NCI-H82 (cell line): Measurements from ENCODE around the gene SATL1.
"Not testable (repeated sequence)": the region's sequence is repeated elsewhere in the genome, so short reads cannot be mapped to it uniquely, and the experiment has no call there.

Experiments used
- DNase-seq: peaks from one replicate; lab custom pipeline; 2025; lab: John Stamatoyannopoulos, UW

Gene SATL1

DNA sequence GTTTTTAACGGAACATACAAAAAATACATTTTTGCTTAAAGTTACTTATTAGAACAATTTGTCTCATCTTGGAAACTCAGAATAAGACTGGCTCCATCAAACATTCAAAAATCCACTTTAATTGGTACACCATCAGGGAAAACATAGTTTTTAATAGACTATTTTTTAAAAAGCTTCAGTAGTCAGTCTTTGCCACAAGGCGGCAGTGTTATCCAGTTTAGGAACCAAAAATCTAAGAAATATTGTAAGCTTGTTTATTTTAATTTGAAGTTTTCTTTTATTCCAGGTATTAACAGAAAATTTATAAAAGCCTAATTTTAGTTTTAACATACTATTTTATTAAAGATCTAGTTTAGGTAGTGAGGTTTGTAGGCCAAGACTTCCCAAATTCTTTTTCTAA, 132.2 kb downstream of the SATL1 start:
- peak; percentile 27 for DNase-seq

GRCh38 chrX:85109235-85109634, 134.3 kb downstream of the SATL1 start:
- peak; percentile 69 for DNase-seq

- DNase-seq: no peak
These were observed 135.4 kb downstream of the SATL1 start for GRCh38 chrX:85108165-85108564.

DNA sequence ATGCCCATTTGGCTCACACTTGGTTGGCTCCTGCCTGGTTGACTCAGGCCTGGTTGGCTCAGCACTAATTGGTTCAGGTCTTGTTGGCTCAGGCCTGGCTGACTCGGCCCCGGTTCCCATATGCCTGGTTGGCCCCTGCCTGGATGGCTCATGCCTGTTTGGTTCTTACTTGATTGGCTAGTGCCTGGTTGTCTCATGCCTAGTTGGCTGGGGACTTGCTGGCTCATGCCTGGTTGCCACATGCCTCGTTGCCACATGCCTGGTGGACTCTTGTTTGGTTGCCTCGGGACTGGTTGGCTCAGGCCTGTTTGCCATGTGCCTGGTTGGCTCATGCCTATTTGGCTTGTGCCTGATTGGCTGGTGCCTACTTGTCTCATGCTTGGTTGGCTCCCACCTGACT, 136.2 kb downstream of the SATL1 start:
- no peak for DNase-seq

DNA sequence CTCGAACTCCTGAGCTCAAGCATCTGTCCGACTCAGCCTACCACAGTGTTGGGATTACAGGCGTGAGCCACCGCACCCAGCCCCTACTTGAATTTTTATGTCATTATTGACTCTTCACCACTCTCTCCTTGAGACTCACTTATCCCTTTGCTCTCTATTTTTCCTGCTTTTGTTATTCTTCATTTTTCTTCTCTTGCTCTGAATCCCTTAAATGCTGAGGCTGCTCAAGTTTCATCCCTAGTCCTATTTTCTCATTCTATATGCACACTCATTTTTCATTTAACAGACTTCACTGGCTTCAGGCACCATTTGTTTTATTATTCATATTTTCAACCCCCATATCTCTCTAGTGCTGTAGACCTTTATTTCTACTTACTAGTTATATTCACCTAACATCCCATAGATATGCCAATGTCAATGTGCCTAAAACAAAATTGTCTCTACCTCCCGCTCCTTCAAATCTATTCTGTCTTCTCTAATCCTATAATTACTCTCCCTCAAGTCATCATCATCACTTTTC, 154.2 kb downstream of the SATL1 start:
- DNase-seq: no peak

DNA sequence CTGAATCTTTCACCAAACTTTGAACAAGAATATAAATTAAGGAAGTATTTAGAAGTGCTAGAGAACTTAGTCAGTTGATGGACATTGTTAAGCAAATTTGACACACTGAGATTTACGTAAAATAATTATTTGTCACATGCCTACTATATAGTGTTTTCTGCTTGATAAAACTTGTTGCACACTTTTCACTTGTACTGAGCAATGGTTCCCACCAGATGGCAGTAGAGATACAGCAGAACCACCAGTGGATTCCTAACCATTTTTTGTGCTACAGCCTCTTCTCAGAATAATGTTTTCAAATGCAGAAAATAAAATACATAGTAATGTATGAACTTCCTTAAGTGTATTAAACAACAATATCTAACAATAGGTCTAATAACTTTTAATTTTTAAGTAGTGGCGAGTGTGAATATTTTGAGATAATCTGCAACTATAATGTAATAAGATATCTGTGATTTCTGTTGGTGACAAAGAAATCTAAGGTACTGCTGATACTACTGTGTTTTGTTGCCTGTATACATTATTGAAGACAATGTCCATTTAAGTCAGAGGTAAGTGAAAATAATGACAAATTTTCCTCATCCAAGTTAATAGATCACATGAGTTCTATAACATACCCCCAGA, 158.7 kb downstream of the SATL1 start:
- peak; percentile 44 for DNase-seq

GRCh38 chrX:85077247-85077646, 166.3 kb downstream of the SATL1 start:
- not testable (repeated sequence) for DNase-seq

DNA sequence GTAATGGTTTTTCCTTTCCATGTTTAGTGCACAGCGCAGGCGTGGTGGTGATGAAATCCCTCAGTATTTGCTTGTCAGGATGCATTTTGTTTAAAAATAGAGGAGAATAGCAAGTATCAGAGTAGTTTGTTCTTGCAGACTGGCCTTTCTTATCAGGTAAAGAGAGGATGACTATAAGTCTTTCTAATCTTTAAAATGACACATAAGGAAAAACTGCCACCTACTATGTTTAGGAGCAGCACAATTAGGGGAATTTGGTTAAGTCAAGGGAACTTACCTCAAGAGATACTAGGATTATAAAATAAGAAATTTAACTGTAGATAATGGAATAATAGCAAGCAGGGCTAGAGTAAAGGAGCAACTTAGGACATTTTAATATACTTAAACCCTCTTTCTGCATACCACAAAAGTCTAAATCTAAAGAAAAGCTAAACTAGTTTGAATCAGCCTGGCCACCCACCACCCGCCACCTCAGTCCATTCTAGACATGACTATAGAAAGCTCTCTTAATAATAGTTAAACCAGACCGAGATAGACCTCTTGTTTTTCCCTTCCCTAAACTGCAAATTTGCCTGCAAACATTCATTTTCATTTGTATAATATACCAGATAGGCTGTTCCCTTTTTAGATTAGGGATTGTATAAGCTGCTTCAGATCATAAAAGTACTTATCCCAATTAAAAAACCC, 177.9 kb downstream of the SATL1 start:
- no peak for DNase-seq

- DNase-seq: no peak
These were observed 190.8 kb downstream of the SATL1 start for GRCh38 chrX:85052636-85053343.

DNA sequence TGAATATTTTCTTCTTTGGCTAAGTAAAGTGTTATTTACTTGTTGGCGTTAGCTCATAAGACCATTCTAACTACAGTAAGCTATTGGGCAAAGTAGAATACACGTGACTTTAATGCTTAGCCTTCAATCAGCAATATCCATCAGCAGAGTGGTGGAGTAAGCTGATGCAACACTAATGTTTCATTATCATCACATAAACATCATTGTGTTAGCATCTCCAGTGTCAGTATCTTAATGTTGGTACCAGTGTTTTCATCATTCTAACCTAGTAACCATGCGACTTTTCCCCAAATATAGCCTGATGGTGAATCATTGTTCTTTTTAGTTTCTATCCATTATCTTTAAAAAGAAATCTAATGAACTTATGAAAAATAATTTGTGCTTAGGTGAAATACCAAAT, 191.4 kb downstream of the SATL1 start:
- no peak for DNase-seq

GRCh38 chrX:85051627-85052026, 192.0 kb downstream of the SATL1 start:
- DNase-seq: no peak
